Kidney epithelial cell (primary cell): ENCODE results near the gene TBX2. TPM values are rescaled to one million over a fixed set of nuclear protein-coding genes. Genes with fewer than 3 reads are reported as not detected.

Experiments used
- DNase-seq: peaks from one replicate; pipeline ENCODE4 v3.0.0-alpha.2; 2010; ENCODE audit warnings: low read depth
- H3K27me3 ChIP-seq: 2 replicates; pipeline ENCODE4 v1.6.0; 2011; ENCODE audit warnings: low read length; ENCODE audit not compliant: control insufficient read depth, insufficient read depth
- H3K36me3 ChIP-seq: 2 replicates; pipeline ENCODE4 v1.5.1; 2011; ENCODE audit warnings: low read length; ENCODE audit not compliant: control insufficient read depth, insufficient read depth
- H3K4me3 ChIP-seq: 2 replicates; pipeline ENCODE4 v1.5.1; 2011; ENCODE audit warnings: low read depth, mild to moderate bottlenecking, control low read depth, low read length
- total RNA-seq: library from RNA; depleted of rRNA; stranded (reverse); fragments of >200 nt; gene quantifications from 2 replicates; pipeline ENCODE4 v1.2.3, GENCODE V29; 2015
- TF ChIP-seq, protein P1 (sequence below): IDR thresholded peaks from 2 replicates; pipeline ENCODE4 v1.5.1; 2011; ENCODE audit warnings: mild to moderate bottlenecking, moderate library complexity, low read length, control low read depth, inconsistent platforms; ENCODE audit not compliant: insufficient read depth, poor library complexity, severe bottlenecking

The TBX2 gene
- total RNA-seq, 1 donor from 2014 or later: 7.3 TPM

DNA sequence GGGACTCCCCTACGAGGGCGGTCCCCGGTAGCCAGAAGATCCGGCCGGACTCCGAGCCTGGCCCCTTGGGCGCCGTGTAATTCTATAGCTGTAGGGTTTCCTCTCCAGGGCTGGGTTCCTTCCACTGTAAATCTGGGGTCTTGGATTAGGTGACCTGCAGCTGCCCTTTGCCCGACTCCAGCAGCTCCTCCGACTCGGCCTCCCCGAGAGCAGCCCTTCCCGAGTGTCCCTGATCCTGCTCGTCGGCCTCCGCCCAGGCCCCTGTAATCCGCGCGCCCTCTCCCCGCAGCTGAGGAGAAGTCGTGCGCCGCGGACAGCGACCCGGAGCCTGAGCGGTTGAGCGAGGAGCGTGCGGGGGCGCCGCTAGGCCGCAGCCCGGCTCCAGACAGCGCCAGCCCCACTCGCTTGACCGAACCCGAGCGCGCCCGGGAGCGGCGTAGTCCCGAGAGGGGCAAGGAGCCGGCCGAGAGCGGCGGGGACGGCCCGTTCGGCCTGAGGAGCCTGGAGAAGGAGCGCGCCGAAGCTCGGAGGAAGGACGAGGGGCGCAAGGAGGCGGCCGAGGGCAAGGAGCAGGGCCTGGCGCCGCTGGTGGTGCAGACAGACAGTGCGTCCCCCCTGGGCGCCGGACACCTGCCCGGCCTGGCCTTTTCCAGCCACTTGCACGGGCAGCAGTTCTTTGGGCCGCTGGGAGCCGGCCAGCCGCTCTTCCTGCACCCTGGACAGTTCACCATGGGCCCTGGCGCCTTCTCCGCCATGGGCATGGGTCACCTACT, 5.5 kb downstream of the TBX2 start:
- no peak for DNase-seq
- H3K4me3 ChIP-seq: no peak overlapping the region
- peaks cover 85% of the 10 kb centered on the region for H3K27me3 ChIP-seq
- TF ChIP-seq, protein P1, sequence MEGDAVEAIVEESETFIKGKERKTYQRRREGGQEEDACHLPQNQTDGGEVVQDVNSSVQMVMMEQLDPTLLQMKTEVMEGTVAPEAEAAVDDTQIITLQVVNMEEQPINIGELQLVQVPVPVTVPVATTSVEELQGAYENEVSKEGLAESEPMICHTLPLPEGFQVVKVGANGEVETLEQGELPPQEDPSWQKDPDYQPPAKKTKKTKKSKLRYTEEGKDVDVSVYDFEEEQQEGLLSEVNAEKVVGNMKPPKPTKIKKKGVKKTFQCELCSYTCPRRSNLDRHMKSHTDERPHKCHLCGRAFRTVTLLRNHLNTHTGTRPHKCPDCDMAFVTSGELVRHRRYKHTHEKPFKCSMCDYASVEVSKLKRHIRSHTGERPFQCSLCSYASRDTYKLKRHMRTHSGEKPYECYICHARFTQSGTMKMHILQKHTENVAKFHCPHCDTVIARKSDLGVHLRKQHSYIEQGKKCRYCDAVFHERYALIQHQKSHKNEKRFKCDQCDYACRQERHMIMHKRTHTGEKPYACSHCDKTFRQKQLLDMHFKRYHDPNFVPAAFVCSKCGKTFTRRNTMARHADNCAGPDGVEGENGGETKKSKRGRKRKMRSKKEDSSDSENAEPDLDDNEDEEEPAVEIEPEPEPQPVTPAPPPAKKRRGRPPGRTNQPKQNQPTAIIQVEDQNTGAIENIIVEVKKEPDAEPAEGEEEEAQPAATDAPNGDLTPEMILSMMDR: no peak
- no peaks in the 10 kb centered on the region for H3K36me3 ChIP-seq

DNA sequence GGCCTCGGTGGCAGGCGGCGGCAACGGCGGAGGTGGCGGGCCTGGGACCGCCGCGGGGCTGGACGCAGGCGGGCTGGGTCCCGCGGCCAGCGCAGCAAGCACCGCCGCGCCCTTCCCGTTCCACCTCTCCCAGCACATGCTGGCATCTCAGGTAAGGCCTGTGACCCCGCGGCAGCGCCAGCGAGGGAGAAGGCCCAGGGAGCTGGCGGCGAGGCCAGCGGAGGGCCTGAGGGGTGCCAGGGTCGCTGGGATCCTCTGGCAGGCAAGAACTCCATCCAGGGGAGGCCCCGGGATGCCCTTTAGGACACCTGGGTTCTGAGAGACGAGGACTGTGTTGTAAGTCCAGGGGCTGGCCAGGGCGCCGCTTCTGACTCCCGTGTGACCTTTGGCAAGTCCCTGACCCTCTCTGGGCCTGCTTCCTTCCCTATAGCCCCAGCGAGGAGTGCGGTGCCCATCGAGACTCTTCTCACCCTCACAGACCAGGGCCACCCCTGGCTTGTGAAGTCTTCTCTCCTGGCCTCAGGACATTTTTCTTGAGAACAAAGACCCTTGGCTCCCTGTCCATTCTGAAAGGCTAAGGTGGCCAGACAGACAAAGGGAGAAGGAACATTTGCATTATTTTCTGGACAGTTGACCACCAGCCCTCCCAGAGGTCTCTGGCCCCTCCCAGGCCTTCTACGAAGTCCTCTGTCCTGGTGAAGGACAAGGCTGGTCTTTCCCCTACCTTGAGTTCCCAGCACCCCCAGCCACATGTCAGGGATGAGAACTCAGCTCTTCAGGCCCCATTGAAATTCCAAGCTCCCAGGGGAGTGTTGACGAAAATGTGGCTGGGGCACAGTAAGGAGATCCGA, 6.3 kb downstream of the TBX2 start:
- TF ChIP-seq, protein P1: no peak
- H3K4me3 ChIP-seq: no peak overlapping the region

DNA sequence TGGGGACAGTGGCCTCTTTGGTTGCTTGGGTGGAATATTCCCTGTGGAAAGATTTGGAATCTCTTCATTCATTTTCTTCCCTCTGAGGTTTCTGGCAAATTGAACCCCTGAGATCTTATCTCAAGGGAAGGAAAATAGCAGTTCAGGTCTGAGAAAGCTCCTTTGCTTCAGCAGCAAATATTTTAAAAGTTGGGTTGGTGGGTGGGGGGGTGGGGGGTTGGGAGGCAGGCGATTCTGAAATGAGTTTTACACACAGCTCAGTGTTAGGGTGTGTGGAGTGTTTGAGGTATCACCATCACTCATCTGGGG, 6.8 kb downstream of the TBX2 start:
- no peak for DNase-seq
- no peaks in the 10 kb centered on the region for H3K36me3 ChIP-seq
- H3K4me3 ChIP-seq: no peak overlapping the region
- H3K27me3 ChIP-seq: peaks cover 88% of the 10 kb centered on the region
- TF ChIP-seq, protein P1: no peak

More for the DNA sequence above, 6.3 kb downstream of the TBX2 start:
- Histone ChIP-seq H3K36me3 (no peaks in the 10 kb centered on the region), H3K27me3 (peaks cover 88% of the 10 kb centered on the region)
- DNase-seq: no peak

DNA sequence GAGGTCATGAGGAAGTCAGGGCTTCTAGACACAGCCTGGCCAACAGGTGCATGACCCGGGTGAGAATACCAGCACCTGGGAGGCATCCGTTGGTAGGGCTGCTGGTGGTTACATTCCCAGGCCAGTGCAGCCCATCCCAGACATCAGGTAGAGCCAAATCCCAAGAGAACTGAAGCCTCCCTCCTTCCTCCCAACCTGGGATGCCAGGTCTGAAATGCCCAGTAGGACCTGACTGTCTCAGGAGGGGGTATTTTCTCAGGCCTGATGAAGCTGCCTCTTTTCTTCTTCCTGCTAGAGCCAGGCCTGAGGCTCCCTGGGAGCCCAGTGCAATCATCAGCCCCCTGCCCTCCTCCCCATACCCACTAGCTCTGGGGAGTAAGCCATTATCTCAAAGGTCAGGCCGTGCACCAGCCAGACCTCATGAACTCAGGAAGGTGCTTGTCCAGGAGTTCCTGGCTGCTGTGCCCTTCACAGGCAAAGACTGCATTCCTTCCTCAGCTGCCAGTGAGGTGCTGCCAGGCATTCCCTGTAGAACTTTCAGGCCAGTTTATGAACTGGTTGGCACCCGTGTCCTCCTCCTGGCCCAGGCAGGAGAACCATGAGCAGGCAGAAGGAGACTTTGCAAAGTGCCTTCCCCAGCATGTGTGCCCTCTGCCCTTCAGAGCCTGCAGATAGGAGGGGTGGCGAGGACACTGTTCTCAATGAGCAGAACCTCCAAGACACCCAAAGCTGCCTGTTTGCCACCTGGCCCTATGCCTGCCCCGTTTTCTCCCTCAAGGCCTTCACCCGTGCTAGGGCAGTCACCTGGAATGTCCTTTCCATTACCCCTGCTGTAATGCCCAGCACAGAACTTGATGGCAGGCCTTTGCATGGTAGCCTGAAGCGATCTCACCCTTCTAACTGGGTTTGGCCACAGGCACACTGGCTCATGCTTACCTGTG, 7.6 kb downstream of the TBX2 start:
- Histone ChIP-seq H3K36me3 (no peaks in the 10 kb centered on the region), H3K4me3 (no peak overlapping the region), H3K27me3 (peaks cover 85% of the 10 kb centered on the region)
- no peak for DNase-seq
- TF ChIP-seq, protein P1: no peak

DNA sequence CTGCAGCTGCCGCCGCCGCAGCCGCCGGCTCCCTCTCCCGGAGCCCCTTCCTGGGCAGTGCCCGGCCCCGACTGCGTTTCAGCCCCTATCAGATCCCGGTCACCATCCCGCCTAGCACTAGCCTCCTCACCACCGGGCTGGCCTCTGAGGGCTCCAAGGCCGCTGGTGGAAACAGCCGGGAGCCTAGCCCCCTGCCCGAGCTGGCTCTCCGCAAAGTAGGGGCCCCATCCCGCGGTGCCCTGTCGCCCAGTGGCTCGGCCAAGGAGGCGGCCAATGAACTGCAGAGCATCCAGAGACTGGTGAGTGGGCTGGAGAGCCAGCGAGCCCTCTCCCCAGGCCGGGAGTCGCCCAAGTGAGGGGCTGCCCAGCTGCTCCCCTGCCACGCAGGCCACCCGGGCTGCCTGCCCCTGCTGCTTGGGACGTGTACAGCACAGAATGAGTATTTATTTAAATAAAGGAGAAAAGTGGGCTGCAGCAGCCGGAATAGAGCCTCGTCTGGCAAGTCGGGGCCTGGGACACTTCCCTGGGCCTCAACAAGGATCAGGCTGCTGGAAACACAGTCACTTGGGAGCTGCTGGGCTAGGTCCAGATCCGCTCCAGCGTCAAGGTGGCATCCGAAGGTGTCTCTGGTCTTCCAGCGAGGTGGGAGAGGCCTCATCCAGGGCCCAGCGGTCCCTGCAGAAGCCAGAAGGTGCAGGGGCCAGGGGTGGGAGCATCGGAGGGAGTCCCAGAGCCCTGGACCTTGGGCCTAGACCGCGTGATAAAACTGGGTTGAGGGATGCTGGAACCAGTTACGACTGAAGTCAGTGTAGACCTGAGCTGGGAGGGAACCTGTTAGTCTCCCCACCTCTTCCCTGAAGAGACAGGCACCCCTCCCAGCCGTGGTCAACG, 8.8 kb downstream of the TBX2 start:
- no peak for DNase-seq
- Histone ChIP-seq H3K27me3 (peaks cover 84% of the 10 kb centered on the region), H3K36me3 (no peaks in the 10 kb centered on the region), H3K4me3 (no peak overlapping the region)
- TF ChIP-seq, protein P1: no peak
